Stomach (tissue), 4 donors: ENCODE data around the gene NRCAM.

Experiments
- CTCF ChIP-seq, 7 experiments: fragments of 450-650 bp in 4 of 7; fragments of 200-600 bp in 3 of 7; sonication (generic) in 3 of 7; IDR thresholded peaks; one replicate each; pipeline ENCODE4 v1.5.1; 2016 to 2019; ENCODE audit warnings: antibody characterized with exemption in 7 of 7, control low read depth in 2 of 7, mild to moderate bottlenecking in 1 of 7
- POLR2A ChIP-seq, 4 donors: fragments of 450-650 bp; IDR thresholded peaks; one replicate each; pipeline ENCODE4 v1.6.1; 2016; ENCODE audit warnings: antibody characterized with exemption in 4 of 4, control low read depth in 2 of 4, mild to moderate bottlenecking in 1 of 4, moderate library complexity in 1 of 4
- POLR2AphosphoS5 ChIP-seq, 3 donors: sonication (generic); formaldehyde crosslinking; IDR thresholded peaks; one replicate each; pipeline ENCODE4 v1.6.1; 2016; ENCODE audit warnings: antibody characterized with exemption in 3 of 3

DNA sequence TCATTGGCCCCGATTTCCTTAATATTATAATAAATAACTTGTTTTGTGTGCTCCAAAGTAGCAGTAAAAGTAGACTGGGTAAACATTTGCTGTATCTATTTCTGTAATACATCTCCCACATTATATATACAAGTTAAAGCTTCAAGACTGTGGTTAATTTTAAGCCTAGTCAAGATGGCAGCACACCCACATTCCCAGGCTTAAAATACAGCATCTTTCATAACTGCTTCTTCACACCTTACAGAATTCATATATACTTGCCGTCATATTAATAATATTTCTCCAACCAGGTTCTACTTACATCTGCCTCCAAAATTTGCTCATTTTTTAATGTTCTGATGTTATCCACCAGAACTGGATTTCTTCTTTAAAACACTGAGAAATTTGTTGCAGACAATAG lies 85.6 kb downstream of the NRCAM start:
- TF ChIP-seq CTCF (IDR thresholded peaks at IDR 0.05), result no peak
- no peak for TF ChIP-seq POLR2AphosphoS5 (IDR thresholded peaks at IDR 0.05)
- TF ChIP-seq POLR2A (IDR thresholded peaks at IDR 0.05), result no peak
